Subcutaneous abdominal adipose tissue (tissue), 5 donors: ENCODE data around the gene TTC23.

Experiments used
- H3K27ac ChIP-seq: one replicate; pipeline ENCODE4 v1.7.0; 2013; ENCODE audit warnings: low read depth, mild to moderate bottlenecking, inconsistent platforms, low read length, moderate library complexity
- H3K27me3 ChIP-seq, 5 donors: one replicate each; pipeline ENCODE4 v1.7.0; 2013; ENCODE audit warnings: low read length in 5 of 5, inconsistent platforms in 1 of 5; ENCODE audit not compliant: control insufficient read depth in 5 of 5, insufficient read depth in 4 of 5
- H3K36me3 ChIP-seq, 5 donors: one replicate each; pipeline ENCODE4 v1.7.0; 2013; ENCODE audit warnings: low read length in 5 of 5; ENCODE audit not compliant: control insufficient read depth in 5 of 5, insufficient read depth in 5 of 5
- H3K4me1 ChIP-seq, 5 donors: one replicate each; pipeline ENCODE4 v1.7.0; 2013; ENCODE audit warnings: low read length in 5 of 5, mild to moderate bottlenecking in 3 of 5, moderate library complexity in 1 of 5; ENCODE audit not compliant: control insufficient read depth in 5 of 5, insufficient read depth in 5 of 5
- H3K4me3 ChIP-seq, 5 donors: one replicate each; pipeline ENCODE4 v1.7.0; 2013; ENCODE audit warnings: low read length in 5 of 5, low read depth in 1 of 5
- H3K9ac ChIP-seq, 5 donors: one replicate each; pipeline ENCODE4 v1.7.0; 2013; ENCODE audit warnings: low read length in 5 of 5, mild to moderate bottlenecking in 4 of 5, moderate library complexity in 3 of 5
- H3K9me3 ChIP-seq, 5 donors: one replicate each; pipeline ENCODE4 v1.7.0; 2013; ENCODE audit warnings: low read length in 5 of 5; ENCODE audit not compliant: control insufficient read depth in 5 of 5
- donor health status: healthy.
- donor health status: healthy.
- donor health status: healthy.
- donor health status: healthy.
- donor health status: healthy.

TTC23 gene

GRCh38 chr15:99181545-99181971 lies 67.8 kb downstream of the TTC23 start:
- peak overlapping the region in 1 of 5 donors; percentile 11 for H3K4me3 ChIP-seq
- H3K4me1 ChIP-seq: peaks cover 5 to 39% (median 20%) of the 10 kb centered on the region in 5 donors
- H3K27me3 ChIP-seq: no peaks in the 10 kb centered on the region
- peak overlapping the region in 2 of 5 donors; percentile 35 to 49 for H3K9ac ChIP-seq
- H3K36me3 ChIP-seq: peaks cover 0 to 7% (median 5%) of the 10 kb centered on the region in 5 donors
- H3K27ac ChIP-seq: peak overlapping the region; percentile 76
- H3K9me3 ChIP-seq: no peaks in the 10 kb centered on the region

DNA sequence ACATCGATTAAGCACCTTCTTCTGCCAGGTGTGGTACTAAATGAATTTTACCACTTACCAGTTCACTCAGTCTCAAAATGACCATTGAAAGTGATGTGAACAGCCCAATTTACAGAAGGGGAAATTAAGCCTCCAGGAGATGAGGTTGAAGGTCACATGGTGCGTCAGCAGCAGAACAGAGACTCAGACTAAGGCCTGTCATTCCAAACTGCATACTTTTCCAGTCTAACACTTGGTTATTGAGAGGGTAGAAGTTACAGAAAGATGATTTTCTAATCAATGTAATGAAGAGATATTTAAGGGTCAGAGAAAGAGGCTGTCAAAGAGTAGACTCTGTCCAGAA lies 68.4 kb downstream of the TTC23 start:
- no peaks in the 10 kb centered on the region for H3K9me3 ChIP-seq
- no peaks in the 10 kb centered on the region for H3K27me3 ChIP-seq
- H3K4me3 ChIP-seq: no peak overlapping the region
- H3K36me3 ChIP-seq: peaks cover 0 to 7% (median 5%) of the 10 kb centered on the region in 5 donors
- peaks cover 5 to 35% (median 20%) of the 10 kb centered on the region in 5 donors for H3K4me1 ChIP-seq
- no peak overlapping the region for H3K9ac ChIP-seq
- H3K27ac ChIP-seq: peak overlapping the region; percentile 76

- peak overlapping the region; percentile 76 for H3K27ac ChIP-seq
- H3K27me3 ChIP-seq: no peaks in the 10 kb centered on the region
- H3K9me3 ChIP-seq: no peaks in the 10 kb centered on the region
- H3K4me3 ChIP-seq: no peak overlapping the region
- H3K36me3 ChIP-seq: peaks cover 0 to 7% (median 5%) of the 10 kb centered on the region in 5 donors
- H3K4me1 ChIP-seq: peaks cover 5 to 36% (median 22%) of the 10 kb centered on the region in 5 donors
- no peak overlapping the region for H3K9ac ChIP-seq
Observed at GRCh38 chr15:99180086-99180963, 69.1 kb downstream of the TTC23 start.

DNA sequence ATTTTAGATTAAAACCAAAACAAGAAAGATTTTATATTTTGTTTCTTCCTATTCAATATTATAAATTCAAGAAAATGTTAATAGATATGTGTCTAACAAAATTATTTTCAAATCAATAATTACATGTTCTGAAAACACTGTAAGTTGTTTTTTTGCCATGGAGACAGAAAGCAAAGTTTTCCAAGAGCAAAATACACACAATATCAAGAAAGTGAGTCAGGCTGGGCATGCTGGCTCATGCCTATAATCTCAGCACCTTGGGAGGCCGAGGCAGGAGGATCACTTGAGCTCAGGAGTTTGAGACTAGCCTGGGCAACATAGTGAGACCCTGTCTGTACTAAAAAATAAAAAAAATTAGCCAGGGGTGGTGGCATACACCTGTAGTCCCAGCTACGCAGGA lies 71.7 kb downstream of the TTC23 start:
- Histone ChIP-seq H3K4me3 (no peak overlapping the region), H3K36me3 (peaks cover 0 to 18% (median 14%) of the 10 kb centered on the region in 5 donors), H3K4me1 (peaks cover 5 to 34% (median 25%) of the 10 kb centered on the region in 5 donors), H3K27me3 (no peaks in the 10 kb centered on the region), H3K9me3 (no peaks in the 10 kb centered on the region), H3K27ac (no peak overlapping the region), H3K9ac (no peak overlapping the region)

DNA sequence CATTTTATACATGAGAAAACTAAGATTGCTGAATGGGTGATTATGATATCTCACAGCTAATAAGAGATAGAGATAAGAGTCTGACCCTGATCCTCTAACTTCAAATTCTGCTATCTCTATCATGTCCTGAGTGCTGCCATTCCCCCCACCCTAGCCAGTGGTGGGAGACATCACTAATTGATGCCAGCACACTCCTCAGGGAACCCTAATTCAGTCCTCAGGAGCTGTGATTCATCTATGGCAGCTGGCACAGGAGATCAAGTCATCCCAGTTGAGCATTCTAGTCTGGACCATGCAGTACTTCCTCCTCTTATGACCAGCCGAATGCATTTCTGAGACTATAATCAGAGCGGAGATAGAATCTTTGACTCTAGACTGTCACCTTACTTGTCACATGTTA lies 72.6 kb downstream of the TTC23 start:
- no peaks in the 10 kb centered on the region for H3K27me3 ChIP-seq
- peaks cover 0 to 18% (median 15%) of the 10 kb centered on the region in 5 donors for H3K36me3 ChIP-seq
- H3K9ac ChIP-seq: no peak overlapping the region
- no peaks in the 10 kb centered on the region for H3K9me3 ChIP-seq
- H3K4me1 ChIP-seq: peaks cover 5 to 25% (median 20%) of the 10 kb centered on the region in 5 donors
- H3K4me3 ChIP-seq: no peak overlapping the region
- no peak overlapping the region for H3K27ac ChIP-seq

DNA sequence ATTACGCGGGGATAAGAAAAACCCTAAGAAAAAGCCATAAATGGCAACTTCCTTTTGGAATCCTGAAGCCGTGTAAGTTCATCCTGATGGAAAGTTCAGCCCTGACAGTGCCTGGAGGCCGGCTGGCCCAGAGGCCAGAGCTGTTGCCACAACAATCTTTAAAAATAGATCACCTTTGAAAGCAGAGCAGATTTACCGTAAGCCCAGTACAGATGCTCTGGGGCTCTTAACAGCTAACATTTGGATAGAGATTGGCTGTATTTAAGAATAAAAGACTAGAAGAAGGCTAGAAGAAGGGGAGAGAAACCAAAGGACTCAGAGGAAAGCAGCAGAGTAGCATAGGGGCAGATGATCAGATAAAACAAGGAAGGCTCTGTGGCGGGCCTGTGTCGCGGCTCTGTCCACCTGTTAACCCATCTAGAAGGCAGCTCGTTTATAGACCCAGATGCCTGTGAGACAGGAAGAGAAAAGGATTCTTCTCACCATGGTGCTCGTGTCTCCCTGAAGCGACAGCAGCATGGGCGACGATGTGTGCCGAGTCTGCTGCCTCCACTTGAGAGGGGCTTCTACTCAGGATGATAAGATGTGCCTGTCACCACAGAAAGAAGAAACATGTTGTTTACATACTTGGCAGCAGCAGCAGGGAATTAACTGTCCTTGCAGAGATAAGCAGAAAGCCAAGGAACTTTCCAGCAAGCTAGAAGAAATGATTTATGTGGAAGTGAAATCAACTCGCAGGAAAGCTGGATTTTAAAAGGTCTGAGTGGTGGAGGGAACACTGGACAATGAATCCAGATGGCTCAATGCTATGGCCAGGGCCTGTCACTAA lies 74.6 kb downstream of the TTC23 start:
- H3K4me3 ChIP-seq: no peak overlapping the region
- peaks cover 3 to 26% (median 24%) of the 10 kb centered on the region in 5 donors for H3K36me3 ChIP-seq
- no peaks in the 10 kb centered on the region for H3K27me3 ChIP-seq
- H3K9ac ChIP-seq: no peak overlapping the region
- no peaks in the 10 kb centered on the region for H3K9me3 ChIP-seq
- no peak overlapping the region for H3K27ac ChIP-seq
- H3K4me1 ChIP-seq: peaks cover 0 to 16% (median 13%) of the 10 kb centered on the region in 5 donors

- Histone ChIP-seq H3K4me3 (no peak overlapping the region), H3K4me1 (peaks cover 0 to 22% (median 17%) of the 10 kb centered on the region in 5 donors), H3K9ac (no peak overlapping the region), H3K9me3 (no peaks in the 10 kb centered on the region), H3K27ac (no peak overlapping the region), H3K36me3 (peaks cover 3 to 35% (median 26%) of the 10 kb centered on the region in 5 donors), H3K27me3 (no peaks in the 10 kb centered on the region)
Observed at GRCh38 chr15:99172989-99173388, 76.4 kb downstream of the TTC23 start.

DNA sequence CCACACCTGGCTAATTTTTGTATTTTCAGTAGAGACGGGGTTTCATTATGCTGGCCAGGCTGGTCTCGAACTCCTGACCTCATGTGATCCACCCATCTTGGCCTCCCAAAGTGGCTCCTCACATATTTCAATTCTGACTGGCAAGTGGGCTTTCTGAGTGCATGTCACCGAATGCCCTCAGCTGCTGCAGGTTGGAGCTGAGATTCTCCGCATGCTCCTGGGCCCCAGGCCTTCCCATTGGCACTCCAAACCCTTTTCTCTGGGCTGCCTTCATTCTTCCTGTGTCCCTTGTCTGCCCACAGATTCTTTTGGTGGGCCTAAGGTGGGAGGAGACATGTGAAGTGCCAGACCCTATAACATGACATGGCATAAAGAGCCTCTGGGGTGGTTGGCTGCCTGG lies 77.2 kb downstream of the TTC23 start:
- H3K4me3 ChIP-seq: no peak overlapping the region
- H3K27me3 ChIP-seq: no peaks in the 10 kb centered on the region
- peaks cover 3 to 36% (median 26%) of the 10 kb centered on the region in 5 donors for H3K36me3 ChIP-seq
- no peaks in the 10 kb centered on the region for H3K9me3 ChIP-seq
- no peak overlapping the region for H3K27ac ChIP-seq
- no peak overlapping the region for H3K9ac ChIP-seq
- peaks cover 3 to 31% (median 26%) of the 10 kb centered on the region in 5 donors for H3K4me1 ChIP-seq

DNA sequence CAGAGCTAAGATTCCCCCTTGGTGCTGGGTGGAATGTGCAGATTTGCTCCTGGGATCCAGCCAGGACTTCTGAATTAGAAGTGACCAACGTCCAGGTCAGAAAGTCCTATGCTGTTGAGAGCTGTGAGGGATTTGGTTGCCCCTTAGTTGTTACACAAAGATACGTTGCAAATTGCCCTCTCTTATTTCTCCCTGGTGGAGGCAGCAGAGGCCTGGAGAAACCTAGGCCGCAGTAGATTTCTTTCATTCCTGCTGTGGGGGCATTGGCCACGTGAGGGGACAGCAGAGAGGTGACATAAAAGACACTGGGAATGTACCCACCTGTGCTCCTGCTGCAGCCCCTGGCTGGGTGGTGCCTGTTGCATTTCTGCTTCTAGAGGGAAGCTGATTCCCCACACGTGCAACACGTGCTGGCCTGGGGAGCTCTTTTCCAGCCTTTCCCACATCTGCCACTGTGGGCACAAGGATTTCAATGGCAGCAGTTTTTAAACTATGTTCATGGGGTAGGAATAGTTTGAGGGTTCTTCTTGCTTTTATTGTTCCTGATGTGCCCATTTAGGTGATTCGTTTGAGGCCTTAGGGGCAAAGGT lies 78.8 kb downstream of the TTC23 start:
- H3K27ac ChIP-seq: peak overlapping the region; percentile 21
- H3K4me3 ChIP-seq: no peak overlapping the region
- H3K4me1 ChIP-seq: peaks cover 3 to 31% (median 28%) of the 10 kb centered on the region in 5 donors
- H3K36me3 ChIP-seq: peaks cover 3 to 44% (median 29%) of the 10 kb centered on the region in 5 donors
- no peak overlapping the region for H3K9ac ChIP-seq
- H3K27me3 ChIP-seq: no peaks in the 10 kb centered on the region
- H3K9me3 ChIP-seq: no peaks in the 10 kb centered on the region
